Vagina (tissue), 2 donors: ENCODE data around the gene CADM1. TPM values are rescaled to one million over a fixed set of nuclear protein-coding genes. Genes with fewer than 3 reads are reported as not detected.

Experiments used
- DNase-seq, 2 donors: peaks; one replicate each; pipeline ENCODE4 v3.0.0-alpha.2; 2017; ENCODE audit errors: extremely low spot score in 2 of 2
- H3K27ac ChIP-seq: fragments of 200-600 bp; sonication (generic); one replicate; pipeline ENCODE4 v1.5.1; 2019
- H3K27me3 ChIP-seq: fragments of 200-600 bp; sonication (generic); one replicate; pipeline ENCODE4 v1.5.1; 2019
- H3K36me3 ChIP-seq, 2 donors: fragments of 200-600 bp; sonication (generic); one replicate each; pipeline ENCODE4 v1.5.1; 2017 to 2019
- H3K4me1 ChIP-seq: fragments of 200-600 bp; sonication (generic); one replicate; pipeline ENCODE4 v1.5.1; 2019
- H3K4me3 ChIP-seq, 2 donors: fragments of 200-600 bp; sonication (generic); 1 replicate in 1 of 2; 2 replicates in 1 of 2; pipeline ENCODE4 v1.5.1; 2016 to 2019
- H3K9me3 ChIP-seq: fragments of 200-600 bp; sonication (generic); one replicate; pipeline ENCODE4 v1.5.1; 2019
- CTCF ChIP-seq, 3 experiments: fragments of 450-650 bp in 2 of 3; fragments of 200-600 bp in 1 of 3; sonication (generic) in 1 of 3; IDR thresholded peaks; one replicate each; pipeline ENCODE4 v1.5.1; 2017 to 2019; ENCODE audit warnings: antibody characterized with exemption in 3 of 3, mild to moderate bottlenecking in 2 of 3, moderate library complexity in 2 of 3
- POLR2A ChIP-seq, 2 donors: fragments of 450-650 bp; IDR thresholded peaks; one replicate each; pipeline ENCODE4 v1.6.1; 2017; ENCODE audit warnings: antibody characterized with exemption in 2 of 2, mild to moderate bottlenecking in 2 of 2, moderate library complexity in 2 of 2
- POLR2AphosphoS5 ChIP-seq, 2 donors: sonication (generic); formaldehyde crosslinking; IDR thresholded peaks; one replicate each; pipeline ENCODE4 v1.9.0; 2017; ENCODE audit warnings: antibody characterized with exemption in 2 of 2, mild to moderate bottlenecking in 2 of 2, low read depth in 1 of 2; ENCODE audit not compliant: insufficient read depth in 1 of 2
- intact Hi-C: fragments of 100-400 bp; cut with DNase I; formaldehyde crosslinking; loops from one replicate; pipeline ENCODE4 v1.15.1; 2023
- total RNA-seq: library from RNA; depleted of rRNA; stranded (reverse); fragments of >200 nt; gene quantifications from one replicate; pipeline ENCODE4 v1.2.3, GENCODE V29; 2016

CADM1 gene
- total RNA-seq, 1 donor from 2014 or later: 37.1 TPM

DNA sequence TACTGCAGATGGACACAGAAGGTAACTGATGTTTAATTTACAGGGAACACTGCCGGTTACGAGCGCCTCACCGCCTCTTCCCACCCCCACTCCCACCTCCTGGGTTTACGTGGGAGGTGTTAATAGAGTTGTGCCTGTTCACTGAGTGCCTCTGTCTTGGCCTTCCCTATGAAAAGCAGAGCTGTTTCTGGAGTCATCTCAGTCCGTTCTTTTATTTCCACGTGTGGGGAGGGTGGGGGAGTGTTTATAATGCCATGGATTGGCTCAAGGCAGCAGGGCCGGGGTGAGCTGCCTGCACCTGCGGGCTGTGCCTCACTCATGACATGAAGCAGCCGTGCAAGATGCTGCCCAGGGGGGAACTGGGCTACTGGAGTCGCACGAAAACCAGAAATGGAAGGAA lies 322.7 kb downstream of the CADM1 start:
- Histone ChIP-seq H3K27me3 (no peaks in the 10 kb centered on the region), H3K27ac (no peak overlapping the region), H3K4me3 (no peak overlapping the region), H3K4me1 (no peaks in the 10 kb centered on the region), H3K36me3 (no peaks in the 10 kb centered on the region), H3K9me3 (no peaks in the 10 kb centered on the region)
- TF ChIP-seq POLR2AphosphoS5 (IDR thresholded peaks at IDR 0.05; ENCODE audit: insufficient read depth in 1 of 2, low read depth in 1 of 2): no peak
- TF ChIP-seq POLR2A (IDR thresholded peaks at IDR 0.05): no peak
- TF ChIP-seq CTCF (IDR thresholded peaks at IDR 0.05): no peak
- intact Hi-C loops: no loop called here
- no peak for DNase-seq

DNA sequence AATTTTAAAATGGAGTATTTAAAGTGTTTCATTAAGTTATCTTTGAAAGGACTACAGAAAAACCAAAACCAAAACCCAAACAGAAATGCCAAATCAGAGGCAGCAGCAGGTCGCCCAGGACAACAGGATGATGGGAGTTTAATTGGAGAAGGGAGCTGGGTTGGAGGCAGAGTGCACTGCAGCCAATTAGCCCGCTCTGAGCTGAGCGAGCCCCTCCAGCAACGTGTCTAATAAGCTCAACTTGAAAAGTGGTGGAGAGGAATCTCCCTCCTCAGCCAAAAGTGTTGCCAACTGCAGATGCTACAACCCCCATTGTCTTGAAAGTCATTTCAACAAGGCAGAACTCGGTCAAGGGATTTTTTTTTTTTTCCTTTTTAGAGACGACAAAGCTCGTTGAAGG lies 323.9 kb downstream of the CADM1 start:
- Histone ChIP-seq H3K36me3 (no peaks in the 10 kb centered on the region), H3K4me1 (no peaks in the 10 kb centered on the region), H3K4me3 (no peak overlapping the region), H3K9me3 (no peaks in the 10 kb centered on the region), H3K27ac (no peak overlapping the region), H3K27me3 (no peaks in the 10 kb centered on the region)
- DNase-seq: no peak
- intact Hi-C loops: no loop called here
- TF ChIP-seq CTCF (IDR thresholded peaks at IDR 0.05): no peak
- TF ChIP-seq POLR2AphosphoS5 (IDR thresholded peaks at IDR 0.05; ENCODE audit: insufficient read depth in 1 of 2, low read depth in 1 of 2): no peak
- no peak for TF ChIP-seq POLR2A (IDR thresholded peaks at IDR 0.05)

DNA sequence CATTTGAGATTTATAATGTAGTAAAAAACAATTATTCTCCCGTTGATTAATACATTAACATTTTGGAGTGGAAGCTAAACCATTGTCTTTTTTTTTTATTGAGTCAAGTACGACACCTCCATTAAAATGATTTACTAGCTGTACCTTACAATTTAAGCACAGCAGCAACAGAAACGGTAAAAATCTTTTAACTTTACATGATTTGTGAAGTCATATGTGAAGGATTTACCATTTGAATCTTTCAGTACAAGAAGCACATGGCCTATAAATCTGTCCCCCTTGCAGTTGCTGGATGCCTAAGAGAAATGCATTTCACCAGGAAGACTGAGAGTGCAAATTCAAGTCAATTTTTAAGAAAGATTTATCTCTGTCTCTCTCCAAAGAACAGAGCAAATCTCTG lies 324.6 kb downstream of the CADM1 start:
- Histone ChIP-seq H3K36me3 (no peaks in the 10 kb centered on the region), H3K27me3 (no peaks in the 10 kb centered on the region), H3K4me1 (no peaks in the 10 kb centered on the region), H3K27ac (no peak overlapping the region), H3K9me3 (no peaks in the 10 kb centered on the region), H3K4me3 (no peak overlapping the region)
- no peak for TF ChIP-seq CTCF (IDR thresholded peaks at IDR 0.05)
- TF ChIP-seq POLR2A (IDR thresholded peaks at IDR 0.05): no peak
- no peak for TF ChIP-seq POLR2AphosphoS5 (IDR thresholded peaks at IDR 0.05; ENCODE audit: insufficient read depth in 1 of 2, low read depth in 1 of 2)
- DNase-seq: no peak
- intact Hi-C loops: no loop called here

- Histone ChIP-seq H3K27me3 (no peaks in the 10 kb centered on the region), H3K4me1 (no peaks in the 10 kb centered on the region), H3K9me3 (no peaks in the 10 kb centered on the region), H3K36me3 (no peaks in the 10 kb centered on the region), H3K27ac (no peak overlapping the region), H3K4me3 (no peak overlapping the region)
- intact Hi-C loops: no loop called here
- DNase-seq: no peak
- TF ChIP-seq CTCF (IDR thresholded peaks at IDR 0.05): no peak
- no peak for TF ChIP-seq POLR2AphosphoS5 (IDR thresholded peaks at IDR 0.05; ENCODE audit: insufficient read depth in 1 of 2, low read depth in 1 of 2)
- TF ChIP-seq POLR2A (IDR thresholded peaks at IDR 0.05): no peak
Observed at GRCh38 chr11:115178705-115179104, 325.5 kb downstream of the CADM1 start.

DNA sequence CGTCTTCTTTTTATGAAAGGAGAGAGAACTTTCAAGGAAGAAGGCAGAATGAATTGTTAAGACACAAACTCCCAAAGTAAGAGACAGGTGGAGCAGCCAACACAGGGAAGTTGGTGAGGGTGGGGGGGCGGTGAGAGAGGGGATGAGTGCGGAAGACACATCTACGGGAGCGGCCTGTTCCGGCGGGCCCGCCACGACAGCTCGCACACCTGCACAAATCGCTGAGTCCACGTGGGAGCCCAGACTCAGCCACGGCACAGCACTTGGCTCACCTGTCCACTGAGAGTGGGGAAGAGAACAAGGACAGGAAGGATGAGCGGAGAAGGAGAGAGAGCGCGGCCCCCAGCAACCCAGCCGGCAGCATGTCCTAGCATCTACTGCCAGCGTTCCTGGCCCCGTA lies 331.1 kb downstream of the CADM1 start:
- Histone ChIP-seq H3K9me3 (no peaks in the 10 kb centered on the region), H3K4me3 (no peak overlapping the region), H3K36me3 (no peaks in the 10 kb centered on the region), H3K27ac (no peak overlapping the region), H3K27me3 (no peaks in the 10 kb centered on the region), H3K4me1 (peaks cover 2% of the 10 kb centered on the region)
- no peak for DNase-seq
- intact Hi-C loops: no loop called here
- no peak for TF ChIP-seq POLR2AphosphoS5 (IDR thresholded peaks at IDR 0.05; ENCODE audit: insufficient read depth in 1 of 2, low read depth in 1 of 2)
- TF ChIP-seq CTCF (IDR thresholded peaks at IDR 0.05): no peak
- TF ChIP-seq POLR2A (IDR thresholded peaks at IDR 0.05): no peak
